HG03064 (cell line): ENCODE data around the gene RNF38.
"Not testable (repeated sequence)": the region's sequence is repeated elsewhere in the genome, so short reads cannot be mapped to it uniquely, and the experiment has no call there.

Experiments
- ATAC-seq: cut with Tn5 transposase; IDR thresholded peaks from one replicate; pipeline ENCODE4 v1.9.1; 2021; ENCODE audit warnings: low read depth; ENCODE audit not compliant: unreplicated experiment

The RNF38 gene

DNA sequence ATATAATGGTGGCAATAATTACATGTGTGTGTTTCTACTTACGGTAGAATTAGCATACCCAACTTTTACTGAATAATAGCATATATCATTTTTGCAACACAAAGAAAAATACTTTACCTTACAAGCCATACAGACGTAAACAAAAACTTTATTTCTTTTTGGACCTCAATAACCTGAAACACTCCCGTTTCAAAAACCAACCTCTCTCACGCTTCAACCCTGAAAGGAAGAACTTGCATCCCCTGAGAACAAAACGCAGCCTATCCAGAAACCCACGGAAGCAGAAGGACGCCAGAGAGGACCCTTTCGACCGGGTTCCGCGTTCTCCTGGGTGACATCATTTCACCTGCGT is at the start of gene RNF38:
TSS of gene RNF38 (minus strand) at position 290 of the 352 bp plus-strand sequence. CDS start at position 129, 161 bp downstream.
- ATAC-seq = no peak

DNA sequence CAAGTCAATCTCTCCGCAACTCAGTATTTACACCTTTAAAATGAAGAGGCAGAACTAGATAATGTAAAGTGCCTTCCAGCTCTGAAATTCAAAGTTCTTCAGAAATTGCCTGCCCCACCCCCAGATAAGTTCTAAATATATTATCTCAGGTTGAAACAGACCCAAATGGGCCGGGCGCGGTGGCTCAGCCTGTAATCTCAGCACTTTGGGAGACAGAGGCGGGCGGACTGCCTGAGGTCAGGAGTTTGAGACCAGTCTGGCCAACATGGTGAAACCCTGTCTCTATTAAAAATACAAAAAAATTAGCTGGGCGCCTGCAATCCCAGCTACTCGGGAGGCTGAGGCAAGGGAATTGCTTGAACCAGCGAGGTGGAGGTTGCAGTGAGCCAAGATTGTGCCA is 48.5 kb upstream of the RNF38 start:
- ATAC-seq = not testable (repeated sequence)

DNA sequence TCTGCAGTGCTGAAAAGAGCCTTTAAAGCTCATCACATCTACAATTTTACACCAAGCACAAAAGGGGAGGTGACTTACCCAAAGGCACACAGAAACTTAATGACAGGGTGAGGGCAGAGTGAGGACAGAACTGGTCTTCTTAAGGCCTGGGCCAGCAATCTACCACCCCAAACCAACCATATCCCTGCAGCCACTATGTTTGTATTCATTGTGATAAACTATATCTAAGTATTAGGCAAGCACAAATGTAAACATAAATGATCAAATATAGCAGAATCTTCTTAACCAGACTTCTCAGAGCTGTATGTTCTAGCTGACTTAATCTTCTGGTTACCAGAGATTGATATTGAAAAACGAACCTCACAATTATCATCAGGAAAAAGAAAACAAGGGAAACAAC is 47.9 kb upstream of the RNF38 start:
- no peak for ATAC-seq

DNA sequence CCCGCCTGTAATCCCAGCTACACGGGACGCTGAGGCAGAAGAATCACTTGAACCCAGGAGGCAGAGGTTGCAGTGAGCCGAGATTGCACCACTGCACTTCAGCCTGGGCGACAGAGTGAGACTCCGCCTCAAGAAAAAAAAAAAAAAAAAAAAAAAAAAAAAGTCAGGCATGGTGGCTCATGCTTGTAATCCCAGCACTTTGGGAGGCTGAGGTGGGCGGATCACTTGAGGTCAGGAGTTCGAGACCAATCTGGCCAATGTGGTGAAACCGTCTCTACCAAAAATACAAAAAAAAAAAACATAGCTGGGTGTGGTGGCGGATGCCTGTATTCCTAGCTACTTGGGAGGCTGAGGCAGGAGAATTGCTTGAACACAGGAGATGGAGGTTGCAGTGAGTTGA is 46.6 kb upstream of the RNF38 start:
- ATAC-seq = not testable (repeated sequence)

DNA sequence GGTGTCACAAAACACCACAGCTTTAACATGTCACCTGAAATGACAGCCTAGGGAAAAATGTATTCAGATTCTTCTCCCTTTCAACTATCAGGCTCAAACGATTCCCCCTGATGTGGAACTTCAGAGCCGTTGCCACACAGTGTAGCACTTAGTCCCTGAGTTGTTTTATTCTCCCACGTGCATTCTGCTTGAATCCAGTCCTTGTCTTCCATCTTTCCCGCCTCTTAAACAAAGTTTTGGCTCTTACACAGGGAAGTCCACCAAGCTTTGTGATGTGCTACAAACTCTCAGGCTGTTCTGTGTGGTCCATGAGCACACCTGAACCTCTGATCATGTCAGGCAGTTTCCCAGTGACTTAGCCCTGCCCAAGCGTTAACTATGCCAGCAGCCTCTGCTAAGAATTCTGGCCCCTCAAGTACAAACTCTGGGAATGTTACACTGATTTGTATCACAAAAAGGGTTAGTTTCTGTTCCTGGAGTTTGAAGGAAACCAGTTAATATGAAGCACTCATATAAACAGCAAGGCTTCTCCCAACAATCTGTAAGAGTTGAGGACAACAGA is 45.8 kb upstream of the RNF38 start:
- no peak for ATAC-seq

DNA sequence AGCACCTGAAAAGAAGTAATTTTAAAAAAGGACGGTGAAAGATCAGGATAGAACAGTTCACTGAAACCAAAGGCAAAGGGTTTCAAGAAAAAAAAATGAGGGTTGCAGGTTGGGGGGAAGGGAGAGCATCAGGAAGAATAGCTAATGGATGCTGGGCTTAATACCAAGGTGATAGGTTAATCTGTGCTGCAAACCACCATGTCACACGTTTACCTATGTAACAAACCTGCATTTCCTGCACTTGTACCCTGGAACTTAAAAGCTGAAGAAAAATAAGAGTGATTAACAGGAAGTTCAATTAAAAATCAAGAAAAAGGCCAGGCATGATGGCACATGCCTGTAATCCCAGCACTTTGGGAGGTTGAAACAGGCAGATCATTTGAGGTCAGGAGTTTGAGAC is 44.1 kb upstream of the RNF38 start:
- ATAC-seq = no peak

DNA sequence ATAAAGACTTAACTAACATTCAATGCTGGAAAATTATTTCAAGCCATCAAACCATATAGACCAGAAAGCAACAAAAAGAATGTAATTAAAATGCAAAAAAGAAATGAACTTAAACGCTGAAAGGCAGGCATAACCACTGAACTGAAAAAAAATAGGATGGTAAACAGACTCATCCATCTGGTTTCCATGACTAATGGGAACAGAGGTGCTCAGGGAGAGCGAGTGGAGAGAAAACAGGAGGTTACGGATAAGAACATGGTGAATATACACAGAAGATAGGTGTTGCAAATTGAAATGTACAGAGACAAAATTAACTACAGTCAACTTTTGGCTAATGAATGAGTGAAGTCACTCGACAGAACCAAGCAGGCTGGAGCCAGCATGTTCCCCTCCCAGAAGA is 43.5 kb upstream of the RNF38 start:
- ATAC-seq = no peak

DNA sequence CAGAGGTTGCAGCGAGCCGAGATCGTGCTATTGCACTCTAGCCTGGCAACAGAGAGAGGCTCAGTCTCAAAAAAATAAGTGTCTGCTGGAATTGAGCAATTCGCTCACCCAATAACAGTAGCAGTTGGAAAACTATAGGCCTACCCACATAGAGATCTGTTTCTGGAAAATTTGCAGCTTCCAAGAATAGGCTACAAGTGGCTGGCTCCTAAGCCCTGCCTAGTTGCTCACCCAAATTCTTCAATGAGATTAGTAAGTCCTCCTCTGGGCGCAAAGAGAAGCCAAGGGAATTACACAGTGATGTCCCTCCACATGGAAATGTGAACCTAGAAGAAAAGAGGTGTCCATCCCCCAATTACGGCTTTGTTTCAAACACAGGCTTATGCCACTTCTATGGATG is 42.6 kb upstream of the RNF38 start:
- no peak for ATAC-seq

DNA sequence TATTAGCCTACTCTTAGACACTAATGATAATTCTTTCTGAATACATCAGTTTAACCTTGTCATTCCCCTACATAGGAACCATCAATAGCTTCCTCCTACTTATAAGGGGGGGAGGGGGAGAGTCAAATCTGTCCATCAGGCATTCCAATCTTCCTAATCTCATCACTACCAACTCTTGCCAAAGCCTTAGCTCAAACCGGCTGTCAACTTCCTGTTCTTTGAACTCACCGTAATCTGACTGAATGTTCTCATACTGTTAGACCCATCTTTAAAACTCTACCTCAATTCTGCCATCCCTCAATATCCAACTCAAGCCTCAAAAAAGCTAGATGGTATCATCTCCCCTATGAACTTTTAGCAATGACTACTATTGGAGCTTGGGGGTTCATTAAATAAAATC is 41.9 kb upstream of the RNF38 start:
- no peak for ATAC-seq

DNA sequence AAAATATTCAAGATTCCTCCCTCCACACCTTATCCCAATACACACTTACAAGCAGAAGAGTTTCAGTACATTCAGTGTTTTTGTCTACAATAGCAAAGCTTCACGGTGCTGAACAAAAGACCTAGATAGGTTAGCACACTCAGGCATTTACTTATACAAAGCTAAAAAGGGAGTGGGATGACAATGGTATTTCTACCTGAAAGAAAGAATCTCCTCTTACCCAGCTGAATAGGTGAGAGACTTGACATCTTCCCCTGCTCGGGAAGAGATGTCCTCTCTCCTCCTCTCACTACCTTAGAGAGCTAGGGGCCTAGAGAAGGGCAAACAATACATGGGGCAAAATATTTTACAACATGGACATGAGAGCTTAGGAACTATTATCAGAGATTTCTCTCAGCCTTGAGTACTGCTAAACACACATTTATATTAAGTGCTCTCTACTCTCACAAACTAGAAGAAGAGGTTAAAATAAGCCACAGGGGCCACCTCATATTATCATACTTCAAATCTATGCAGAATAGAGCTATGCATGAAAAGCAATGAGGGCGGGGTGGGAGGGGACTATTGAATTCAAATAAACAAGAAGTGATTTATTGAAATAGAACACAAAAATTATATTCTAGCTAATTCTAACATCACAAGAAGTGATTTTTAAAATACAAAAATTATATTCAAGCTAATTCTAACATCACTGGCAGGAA is 38.6 kb upstream of the RNF38 start:
- no peak for ATAC-seq

DNA sequence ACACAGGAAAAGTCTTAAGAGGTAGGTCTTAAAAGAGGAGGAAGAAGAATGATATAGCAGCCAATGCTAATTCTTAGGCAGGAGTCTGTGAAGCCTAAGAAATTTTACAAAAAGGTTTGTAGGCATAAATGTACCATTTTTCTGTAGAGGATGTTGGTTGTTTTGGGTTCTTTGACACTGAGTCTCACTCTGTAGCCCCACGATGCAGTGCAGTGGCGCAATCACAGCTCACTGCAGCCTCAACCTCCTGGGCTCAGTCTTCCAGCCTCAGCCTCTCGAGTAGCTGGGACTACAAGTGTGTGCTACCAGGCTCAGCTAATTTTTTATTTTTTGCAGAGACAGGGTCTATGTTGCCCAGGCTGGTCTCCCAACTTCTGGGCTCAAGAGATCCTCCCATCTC is 37.7 kb upstream of the RNF38 start:
- ATAC-seq = no peak

DNA sequence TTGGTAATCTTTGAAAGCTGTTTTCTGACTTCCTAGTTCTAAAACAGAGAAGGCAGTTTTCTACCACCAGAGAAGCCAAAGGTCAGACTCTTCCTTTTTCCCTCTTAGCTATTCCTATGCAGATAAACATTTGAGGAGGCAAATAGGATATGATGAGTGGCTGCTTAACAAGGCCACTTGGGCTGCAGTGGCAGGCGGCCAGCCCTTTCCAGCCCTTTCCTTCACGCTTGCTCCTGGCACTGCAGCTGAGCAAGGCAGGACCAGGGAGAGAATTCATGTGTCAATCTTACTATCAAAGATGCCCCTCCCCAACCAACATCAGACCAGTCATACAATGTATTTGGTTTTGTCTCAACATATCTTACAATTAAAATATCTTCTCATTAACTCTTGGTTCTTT is 36.8 kb upstream of the RNF38 start:
- ATAC-seq = no peak

DNA sequence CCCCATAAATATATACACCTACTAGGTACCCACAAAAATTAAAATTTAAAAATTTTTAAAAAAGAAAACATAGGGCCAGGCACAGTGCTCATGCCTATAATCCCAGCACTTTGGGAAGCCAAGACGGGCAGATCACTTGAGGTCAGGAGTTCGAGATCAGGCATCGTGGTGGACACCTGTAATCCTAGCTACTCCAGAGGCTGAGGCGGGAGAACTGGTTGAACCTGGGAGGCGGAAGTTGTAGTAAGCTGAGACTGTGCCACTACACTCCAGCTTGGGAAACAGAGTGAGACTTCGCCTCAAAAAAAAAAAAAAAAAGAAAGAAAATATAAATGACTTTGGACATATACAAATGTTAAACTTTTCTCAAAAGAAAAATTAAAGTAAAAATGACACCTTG is 33.3 kb upstream of the RNF38 start:
- no peak for ATAC-seq

DNA sequence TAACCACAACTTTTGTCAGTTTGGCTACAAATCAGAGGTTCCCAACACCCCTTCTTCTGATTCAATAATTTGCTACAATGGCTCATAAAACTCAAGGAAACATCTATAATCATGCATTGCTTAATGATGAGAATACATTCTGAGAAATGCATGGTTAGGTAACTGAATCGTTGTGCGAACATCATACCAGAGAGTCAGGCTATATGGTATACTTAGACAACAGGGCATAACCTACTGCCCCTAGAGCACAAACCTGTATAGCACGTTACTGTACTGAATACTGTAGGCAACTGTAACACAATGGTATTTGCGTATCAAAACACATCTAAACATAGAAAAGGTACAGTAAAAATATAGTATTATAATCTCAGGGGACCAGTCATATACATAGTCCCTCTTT is 31.0 kb upstream of the RNF38 start:
- ATAC-seq = no peak

DNA sequence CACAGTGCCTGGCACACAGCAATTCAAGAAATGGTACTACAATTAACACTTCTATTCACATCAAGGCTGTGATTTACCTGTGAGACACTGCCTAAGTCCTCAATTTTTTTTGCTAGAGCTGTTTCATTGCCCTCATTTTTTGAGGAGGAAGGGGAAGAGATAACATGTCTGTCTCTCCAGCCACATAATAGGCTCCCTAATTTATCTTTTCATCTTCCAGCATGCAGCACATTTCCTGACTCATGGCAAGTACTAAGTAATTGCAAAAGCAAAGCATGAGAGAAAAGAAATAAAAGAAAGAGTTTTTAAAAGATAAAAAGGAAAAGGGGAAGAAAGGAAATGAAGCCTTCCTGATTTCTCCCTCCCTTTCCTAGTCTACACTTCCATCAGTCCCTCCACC is 26.9 kb upstream of the RNF38 start:
- ATAC-seq = no peak

DNA sequence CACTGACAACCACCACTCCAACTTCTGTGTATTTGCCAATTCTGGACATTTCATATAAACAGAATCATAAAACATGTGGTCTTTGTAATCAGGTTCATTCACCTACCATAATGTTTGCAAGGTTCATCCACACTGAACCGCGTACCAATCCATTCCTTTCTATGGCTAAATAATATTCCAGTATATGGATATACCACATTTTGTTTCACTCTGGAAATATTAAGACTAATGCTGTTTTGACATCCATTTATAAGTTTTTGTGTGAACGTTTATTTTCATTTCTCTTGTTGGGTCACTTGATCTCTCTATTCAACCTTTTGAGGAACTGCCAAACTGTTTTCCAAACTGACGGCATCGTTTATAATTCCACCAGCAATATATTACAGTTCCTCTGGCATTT is 26.3 kb upstream of the RNF38 start:
- ATAC-seq = no peak

DNA sequence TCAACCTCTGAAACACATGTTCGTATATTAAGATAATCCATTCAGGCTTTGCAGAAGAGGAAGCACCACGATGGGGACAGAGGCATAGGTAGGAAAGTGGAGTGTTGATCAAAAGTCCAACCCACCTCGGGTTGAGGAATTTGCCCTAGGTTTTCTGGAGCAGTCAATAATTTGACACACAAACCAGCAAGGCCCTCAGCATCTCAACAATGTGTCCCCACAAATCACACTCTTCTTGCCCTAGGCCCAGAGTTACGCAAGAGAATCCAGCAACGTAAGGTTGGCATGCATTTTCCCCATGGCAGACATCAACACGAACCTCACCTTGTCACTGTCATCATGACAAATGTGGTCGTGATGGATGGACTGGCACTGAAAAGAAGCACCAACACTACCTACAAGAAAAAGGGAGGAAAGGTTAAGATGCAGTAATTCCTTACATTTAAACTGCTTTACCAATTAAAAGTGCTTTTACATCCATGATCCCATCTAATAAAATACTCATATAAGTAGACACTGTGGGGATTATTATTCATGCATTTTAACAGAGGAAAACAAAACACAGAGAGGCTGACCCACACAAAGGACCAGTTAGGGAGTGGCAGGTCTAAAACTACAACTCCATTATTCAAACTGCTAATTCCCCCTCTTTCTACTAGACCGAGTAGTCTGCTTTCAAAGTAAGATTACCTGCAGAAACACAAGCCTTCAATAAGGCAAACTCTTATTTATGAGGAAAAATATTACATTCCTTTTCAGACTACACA is 24.4 kb upstream of the RNF38 start:
- ATAC-seq = no peak

DNA sequence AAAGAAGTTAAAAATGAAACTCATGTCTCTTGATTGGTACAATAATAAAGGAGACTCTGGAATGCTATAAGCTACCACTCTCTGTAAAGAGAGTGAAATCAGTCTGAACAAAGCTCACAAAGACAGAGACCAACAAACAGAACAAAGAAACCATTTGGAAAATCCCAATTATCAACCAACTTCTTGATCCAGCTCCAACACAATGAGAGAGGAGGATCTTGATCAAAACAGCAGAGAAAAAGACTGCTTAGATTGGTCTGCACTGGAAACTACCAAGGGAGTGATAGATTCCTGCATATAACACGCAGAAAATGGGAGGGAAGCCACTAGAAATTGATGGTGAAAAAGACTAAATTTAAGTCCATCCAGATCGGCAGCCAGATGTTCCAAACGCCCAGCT is 23.1 kb upstream of the RNF38 start:
- ATAC-seq = no peak

DNA sequence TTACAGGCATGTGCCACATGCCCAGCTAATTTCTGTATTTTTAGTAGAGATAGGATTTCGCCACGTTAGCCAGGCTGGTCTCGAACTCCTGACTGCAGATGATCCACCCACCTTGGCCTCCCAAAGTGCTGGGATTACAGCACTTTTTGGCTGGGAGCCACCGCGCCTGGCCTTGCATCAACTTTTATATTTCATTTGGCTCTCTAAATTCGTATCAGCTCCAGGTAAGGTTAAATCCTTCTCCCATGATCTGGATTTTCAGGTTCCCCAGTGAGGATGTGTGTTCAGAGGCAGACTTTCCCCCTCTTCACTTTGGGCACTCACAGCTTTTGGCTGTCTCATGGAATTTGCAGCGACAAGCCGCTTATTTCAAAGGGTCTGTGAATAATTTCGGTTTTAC is 16.8 kb upstream of the RNF38 start:
- ATAC-seq = no peak

DNA sequence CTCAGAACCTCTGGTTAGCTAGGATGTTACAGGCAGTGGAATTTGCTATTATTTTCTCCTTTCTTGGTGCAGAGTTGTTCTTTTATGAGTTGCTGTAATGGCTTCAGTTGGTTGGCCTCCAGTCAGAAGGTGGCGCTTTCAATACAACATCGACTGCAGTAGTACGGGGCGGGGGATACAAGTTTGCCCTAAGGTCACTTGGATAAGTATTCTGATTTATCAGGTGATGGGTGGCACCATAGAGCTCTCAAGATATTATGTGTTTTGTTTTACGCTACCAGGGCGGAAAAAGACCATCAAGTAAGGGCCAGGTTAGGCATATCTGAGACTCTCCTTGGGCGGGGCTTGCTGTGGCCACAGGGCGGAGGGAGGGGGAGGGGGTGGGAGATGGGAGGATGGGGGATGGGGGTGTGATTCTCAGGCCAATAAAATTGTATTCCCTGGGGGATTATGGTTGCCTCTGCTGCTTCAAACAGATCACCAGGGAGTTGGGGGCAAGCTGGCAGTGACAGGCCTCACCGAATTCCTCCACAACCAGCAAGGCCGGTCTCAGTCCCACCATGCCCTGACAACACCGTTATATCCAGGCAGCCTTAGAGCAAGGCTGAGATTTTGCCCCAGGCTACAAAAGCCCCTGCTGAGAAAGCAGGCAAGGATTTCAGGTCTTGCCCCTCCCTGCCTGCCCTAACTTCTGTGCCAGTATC is 15.9 kb upstream of the RNF38 start:
- no peak for ATAC-seq

DNA sequence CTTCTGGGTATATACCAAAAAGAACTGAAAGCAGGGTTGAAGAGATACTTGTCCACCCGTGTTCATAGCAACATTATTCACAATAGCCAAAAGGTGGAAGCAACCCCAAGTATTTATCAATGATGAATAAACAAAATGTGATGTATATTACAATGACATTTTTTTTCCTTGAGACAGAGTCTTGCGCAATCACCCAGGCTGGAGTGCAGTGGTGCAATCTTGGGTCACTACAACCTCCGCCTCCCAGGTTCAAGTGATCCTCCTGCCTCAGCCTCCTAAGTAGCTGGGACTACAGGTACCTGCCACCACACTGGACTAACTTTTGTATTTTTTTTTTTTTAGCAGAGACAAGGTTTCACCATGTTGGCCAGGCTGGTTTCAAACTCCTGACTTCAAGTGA is 11.3 kb upstream of the RNF38 start:
- ATAC-seq = not testable (repeated sequence)
